Hematopoietic multipotent progenitor cell treated with erythropoietin and hydrocortisone succinate and interleukin-3 and kit ligand, for 15 days (in vitro differentiated cells): Measurements from ENCODE around the gene MACF1.

Source experiments
- DNase-seq: peaks from one replicate; pipeline ENCODE4 v3.0.0-alpha.2; 2015; ENCODE audit warnings: low spot score

MACF1 gene

DNA sequence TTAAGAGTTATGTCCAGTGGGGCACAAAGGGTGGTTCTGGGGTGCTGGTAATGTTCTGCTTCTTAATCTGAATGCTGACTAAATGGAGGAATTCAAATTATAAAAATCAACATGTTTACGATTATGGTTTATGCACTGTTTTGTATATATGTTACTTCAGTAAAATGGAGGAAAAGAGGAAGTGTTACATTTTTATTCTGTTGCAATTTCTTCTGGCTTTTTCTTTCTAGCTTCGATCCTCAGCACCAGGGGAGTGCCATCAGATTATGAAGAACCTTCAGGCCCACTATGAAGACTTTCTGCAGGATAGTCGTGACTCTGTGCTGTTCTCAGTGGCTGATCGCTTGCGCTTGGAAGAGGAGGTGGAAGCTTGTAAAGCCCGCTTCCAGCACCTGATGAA is 105.5 kb downstream of the MACF1 start:
- no peak for DNase-seq

DNA sequence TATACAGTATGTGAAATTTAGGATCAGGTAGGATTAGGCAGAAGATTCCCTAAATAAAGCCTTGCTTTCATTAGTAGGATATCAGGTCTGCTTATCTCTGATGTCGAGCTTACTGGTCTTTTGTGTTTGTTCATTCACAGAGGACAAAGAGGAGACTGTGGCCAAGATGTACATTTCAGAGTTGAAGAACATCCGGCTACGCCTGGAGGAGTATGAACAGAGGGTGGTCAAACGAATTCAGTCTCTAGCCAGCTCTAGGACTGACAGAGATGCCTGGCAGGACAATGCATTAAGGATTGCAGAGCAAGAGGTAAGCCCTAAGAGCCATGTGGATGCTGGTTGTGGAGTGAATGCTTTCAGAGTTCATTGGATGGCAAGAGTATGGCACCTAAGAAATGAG is 106.2 kb downstream of the MACF1 start:
- no peak for DNase-seq

DNA sequence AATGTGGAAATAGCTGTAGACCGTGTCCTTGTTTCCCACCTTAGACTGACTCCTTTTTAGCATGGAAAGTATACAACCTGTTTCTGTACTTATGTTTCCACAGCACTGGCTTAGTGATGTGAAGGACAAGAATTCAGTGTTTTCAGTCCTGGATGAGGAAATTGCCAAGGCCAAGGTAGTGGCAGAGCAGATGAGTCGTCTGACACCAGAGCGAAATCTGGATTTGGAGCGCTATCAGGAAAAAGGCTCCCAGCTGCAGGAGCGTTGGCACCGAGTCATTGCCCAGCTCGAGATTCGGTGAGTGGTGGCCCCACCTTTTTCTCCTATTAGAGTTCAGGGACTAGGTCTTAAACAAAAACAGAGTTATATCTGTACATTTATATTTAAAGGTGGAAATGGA is 112.6 kb downstream of the MACF1 start:
- DNase-seq, result no peak

DNA sequence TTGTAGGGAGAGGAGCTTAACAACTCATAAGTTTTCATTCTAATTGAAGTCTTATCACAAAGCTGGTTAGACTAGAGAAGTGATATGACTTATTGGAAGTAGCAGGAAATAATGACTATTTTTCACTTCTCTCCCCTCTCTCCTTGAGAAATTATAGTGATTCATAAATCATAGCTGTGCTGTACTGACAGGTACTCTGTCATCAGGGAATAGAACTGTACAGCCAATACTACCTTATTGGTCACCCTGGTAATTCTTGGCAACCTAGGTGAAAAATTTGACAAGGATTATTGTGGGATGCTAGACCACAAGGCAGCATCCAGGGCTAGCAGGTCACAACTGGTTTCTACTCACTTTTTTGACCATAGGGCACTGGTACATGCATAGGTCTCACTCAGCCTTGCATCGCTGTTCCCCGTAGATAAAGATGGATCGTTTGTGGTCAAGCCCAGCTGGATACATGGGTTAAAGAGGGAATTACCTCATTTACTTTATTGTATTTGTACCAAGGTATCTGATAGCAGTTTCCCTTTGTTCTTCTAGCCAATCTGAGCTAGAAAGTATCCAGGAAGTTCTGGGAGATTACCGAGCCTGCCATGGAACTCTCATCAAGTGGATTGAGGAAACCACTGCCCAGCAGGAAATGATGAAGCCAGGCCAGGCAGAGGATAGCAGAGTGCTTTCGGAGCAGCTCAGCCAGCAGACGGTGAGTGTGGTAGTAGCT is 113.6 kb downstream of the MACF1 start:
- no peak for DNase-seq

DNA sequence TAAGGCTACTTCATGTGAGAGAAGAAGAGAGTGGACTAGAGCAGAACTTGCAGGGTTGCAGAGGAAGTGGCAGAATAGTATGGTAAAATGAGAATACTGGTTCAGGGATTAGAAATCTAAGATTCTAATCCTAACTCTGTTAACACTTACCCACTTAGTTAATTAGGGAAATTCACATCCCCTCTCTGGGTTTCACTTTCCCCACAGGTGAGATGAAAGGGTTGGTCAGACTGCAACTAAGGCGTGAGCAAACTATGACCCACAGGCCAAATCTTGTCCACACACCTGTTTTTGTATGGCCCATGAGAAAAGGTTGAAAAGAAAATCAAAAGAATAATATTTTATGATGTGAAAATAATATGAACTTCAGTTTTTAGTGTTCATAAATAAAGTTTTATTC is 117.5 kb downstream of the MACF1 start:
- no peak for DNase-seq

DNA sequence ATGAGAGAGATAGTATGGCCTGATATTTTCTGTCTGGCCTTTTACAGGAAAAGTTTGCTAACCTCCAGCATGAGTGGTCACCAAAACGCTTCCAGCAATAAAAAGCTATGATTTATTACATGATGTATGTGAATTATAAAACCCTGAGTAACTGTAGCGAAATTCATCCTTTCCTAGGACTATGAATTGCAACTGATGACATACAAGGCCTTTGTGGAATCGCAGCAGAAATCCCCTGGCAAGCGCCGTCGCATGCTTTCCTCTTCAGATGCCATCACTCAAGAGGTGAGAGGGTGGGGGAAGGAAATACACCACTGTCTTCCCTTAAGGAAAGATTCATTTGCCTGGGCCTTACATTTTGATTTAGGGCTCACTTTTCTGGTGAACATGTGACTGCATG is 117.9 kb downstream of the MACF1 start:
- DNase-seq, result no peak

DNA sequence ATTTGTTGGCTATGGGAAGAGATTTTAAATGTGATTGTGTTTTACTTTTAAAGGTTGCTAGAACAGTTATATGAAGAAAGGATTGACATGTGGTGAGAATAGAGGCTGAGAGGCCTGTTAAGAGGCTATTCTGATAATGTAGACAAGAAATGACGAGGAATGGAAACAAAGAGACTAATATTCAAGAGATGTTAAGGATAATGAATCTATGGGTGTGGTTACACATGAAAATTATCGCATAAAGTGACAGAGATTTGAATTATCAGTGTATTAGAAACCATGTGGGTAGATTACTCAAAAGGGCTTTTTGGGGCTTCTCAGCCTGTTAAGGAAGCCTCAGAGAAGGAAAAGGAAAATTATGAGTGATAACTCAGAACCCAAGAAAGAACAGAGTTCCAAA is 120.4 kb downstream of the MACF1 start:
- no peak for DNase-seq

DNA sequence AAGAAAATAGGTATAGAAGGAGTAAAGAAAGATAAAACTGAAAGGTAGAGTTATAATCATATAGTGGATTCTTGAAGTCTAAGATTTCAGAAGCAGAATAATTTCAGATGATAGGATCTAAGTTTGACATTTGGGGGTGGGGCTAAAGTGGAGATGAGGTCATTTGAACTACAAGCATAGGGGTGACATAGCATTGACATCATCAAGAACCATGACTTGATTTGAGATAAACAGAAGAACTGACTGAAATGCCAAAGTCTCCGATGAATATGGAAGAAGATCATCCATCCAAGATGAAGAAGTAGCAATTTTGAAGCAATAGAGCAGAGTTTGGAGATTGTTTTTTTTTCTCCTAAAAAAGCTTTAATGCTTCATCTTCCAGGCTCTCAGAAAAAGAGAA is 122.3 kb downstream of the MACF1 start:
- no peak for DNase-seq

DNA sequence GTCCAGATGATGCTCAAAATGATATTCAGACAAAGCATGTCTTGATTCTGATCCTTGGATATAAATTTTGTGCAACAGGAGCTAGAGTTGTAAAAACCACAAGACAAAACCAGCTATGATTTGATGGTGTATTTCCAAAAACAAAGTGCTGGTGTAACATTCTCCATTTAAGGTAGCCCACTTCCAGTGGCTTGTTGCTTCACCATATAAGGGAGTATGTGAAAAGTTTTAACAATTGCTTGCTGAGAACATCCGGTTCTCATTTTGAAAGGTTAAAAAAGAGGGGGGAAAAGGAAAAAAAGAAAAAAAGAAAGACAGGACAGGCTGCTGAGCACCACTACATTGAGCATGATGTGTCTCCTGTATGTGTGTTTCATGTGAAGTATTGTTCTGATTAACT is 123.6 kb downstream of the MACF1 start:
- DNase-seq, result no peak

DNA sequence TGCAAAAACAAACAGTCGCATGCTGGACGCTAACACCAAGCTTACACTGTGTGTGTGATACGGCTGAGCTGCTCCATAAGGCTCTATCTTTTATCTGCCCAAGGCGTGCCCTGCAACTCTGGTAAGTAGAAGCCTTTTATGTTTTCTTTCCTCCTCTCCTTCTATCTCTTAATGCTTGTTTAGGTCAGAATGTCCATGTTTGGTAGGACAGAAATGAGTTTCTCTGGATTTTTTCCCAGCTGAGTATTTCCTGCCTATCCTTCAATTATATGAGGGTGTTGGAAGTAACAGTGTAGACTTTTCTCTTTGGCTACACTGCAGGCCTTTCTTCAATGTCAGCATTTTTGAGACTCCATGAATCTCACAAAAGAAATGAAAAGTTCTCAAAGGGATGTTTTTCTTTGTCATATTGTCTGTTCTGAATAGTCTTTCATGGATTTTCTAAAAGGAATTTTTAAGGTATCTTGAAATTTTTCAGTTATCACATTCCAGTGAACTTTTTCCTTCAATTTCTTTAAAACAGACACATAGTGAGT is 124.2 kb downstream of the MACF1 start:
- DNase-seq, result no peak

DNA sequence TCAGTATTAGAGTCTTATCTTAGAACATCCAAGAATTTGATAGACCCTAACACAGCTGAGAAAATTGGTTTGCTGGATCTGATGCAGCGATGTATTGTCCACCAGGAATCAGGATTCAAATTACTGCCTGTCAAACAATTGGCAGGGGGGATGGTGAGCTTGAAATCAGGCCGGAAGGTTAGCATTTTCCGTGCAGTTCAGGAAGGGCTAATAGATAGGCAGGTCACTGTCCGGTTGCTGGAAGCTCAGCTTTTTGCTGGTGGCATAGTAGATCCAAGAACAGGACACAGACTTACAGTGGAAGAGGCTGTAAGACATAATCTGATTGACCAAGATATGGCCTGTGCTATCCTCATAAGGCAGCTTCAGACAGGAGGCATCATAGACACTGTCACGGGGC is 127.2 kb downstream of the MACF1 start:
- DNase-seq, result no peak

DNA sequence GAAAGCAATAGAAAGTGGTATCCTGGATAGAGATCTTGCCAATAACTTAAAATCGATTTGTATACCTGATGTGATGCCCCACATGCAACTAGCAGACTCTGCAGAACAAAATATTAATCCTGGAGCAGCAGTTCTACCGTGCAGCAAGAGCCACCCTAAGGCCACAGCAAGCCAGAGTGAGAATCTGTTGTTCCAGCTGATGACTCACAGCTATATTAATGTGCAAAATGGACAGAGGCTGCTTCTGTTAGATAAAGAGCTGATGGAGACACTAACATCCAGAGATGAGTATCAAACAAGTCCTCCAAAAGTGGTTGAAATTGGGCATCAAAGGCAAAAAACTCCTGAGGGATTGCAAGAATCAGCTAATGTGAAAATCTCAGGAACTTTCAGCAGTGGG is 127.8 kb downstream of the MACF1 start:
- no peak for DNase-seq

DNA sequence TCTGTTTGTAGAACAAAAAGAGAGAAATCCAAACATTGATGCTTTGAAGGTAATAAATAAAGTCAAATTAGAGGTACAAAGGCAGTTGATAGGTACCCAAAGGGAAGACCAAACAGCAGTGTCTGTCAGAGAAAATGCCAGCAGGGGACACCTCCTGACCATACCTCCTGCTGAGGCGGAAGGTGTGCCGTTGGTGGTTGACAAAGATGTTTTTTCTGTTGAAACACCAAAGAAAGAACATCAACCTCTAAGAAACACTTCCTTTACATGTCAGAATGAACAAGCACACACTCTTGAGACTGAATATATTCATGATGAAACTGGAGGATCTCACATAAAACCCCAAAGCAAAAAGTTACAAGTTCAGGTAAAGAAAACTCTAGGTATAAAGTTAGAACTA is 128.3 kb downstream of the MACF1 start:
- DNase-seq, result no peak

DNA sequence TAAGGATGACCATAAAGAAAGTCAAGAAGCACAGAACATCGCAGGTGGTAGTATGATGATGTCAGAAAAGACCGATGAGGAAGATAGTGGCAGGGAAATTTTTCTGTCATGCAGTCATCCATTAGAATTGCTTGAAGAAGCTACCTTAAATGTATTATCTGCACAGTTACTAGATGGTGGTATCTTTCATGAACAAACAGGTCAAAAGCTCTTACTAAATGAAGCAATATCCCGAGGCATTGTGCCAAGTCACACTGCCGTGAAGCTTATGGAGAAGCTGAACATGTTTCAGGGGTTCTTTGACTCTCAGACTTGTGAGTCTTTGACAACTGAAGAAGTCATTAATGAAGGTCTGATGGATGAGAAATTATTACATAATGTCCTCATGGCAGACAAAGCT is 128.8 kb downstream of the MACF1 start:
- no peak for DNase-seq

DNA sequence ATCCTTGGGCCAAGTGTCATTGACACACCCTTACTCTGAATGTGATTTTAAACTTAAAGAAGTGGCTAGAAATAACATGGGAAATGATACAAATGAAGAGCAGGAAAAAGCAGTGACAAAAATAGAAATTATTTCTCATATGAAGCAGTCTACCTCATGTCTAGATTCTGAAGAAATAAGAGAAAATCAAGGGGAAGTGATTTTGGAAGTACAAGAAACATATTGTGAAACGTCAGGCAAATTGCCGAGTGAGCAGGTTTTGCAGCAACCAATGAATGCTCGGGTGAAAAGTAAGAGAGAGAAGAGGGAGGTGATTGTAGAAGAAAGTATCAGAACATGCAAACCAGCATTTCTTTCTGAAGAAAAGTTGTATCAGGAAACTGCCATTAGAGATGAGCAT is 130.7 kb downstream of the MACF1 start:
- DNase-seq, result no peak

DNA sequence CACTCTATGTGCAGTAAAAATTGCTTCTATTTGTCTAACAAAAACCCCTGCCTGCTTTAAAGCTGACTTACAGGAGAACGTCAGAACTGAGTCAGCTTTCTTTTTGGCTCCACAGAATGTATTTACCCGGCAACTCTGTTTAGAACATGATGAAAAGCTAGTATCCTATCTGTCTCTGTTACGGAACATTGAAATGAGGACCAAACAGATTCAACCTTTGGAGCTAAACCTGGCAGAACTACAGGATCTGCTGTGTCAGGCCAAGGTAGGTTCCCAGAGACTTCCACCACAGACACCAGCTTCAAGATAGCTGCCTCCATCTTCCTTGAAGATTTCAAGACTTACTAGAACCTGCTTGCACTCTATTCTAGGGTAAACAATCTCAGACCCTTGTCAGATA is 132.6 kb downstream of the MACF1 start:
- no peak for DNase-seq

DNA sequence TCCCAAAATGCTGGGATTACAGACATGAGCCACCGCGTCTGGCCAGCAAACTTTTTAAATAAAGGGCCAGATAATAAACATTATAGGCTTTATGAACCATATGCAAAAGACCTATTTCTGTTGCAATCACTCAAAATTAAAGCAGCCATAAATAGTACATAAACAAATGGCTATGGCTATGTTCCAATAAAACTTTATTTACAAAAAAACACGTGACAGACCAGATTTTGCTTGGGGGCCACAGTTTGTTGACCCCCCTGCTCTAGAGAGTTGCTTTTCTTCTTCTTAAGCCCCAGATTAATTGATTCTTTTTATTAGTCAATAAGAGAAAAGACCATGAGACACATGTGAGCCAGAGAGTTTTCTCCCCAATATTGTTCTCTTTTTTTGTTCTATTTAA is 138.3 kb downstream of the MACF1 start:
- DNase-seq, result no peak

DNA sequence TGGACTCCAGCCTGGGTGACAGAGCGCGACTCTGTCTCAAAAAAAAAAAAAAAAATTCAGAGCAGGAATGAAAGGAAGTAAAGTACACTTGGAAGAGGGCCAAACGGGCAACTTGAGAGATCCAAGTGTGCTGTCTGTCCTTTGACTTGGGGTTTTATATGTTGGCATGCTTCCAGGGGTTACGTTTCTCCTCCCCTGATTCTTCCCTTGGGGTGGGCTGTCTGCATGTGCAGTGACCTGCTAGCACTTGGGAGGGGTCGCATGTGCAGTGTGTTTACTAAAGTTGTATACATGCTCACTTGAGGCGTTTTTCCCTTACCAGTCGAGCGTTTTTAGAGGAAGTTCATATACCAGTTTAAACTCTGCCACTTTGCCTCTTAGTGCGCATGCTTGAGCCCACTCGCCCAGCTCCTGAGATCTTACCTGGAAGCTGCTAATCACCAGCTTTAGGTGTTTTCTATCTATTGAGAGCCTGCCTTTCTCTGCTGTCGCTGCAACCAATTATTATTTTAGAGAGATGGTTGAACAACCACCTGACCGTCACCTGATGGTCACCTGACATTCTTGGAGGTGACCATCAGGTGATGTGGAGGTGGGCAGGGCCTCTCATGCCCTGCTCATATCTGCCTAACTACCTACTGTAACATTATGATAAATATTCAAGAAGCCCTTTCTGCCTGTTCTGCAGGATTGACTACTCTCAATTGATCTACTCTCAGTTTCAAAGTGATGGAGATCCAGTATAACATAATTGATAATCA is 140.1 kb downstream of the MACF1 start:
- no peak for DNase-seq

DNA sequence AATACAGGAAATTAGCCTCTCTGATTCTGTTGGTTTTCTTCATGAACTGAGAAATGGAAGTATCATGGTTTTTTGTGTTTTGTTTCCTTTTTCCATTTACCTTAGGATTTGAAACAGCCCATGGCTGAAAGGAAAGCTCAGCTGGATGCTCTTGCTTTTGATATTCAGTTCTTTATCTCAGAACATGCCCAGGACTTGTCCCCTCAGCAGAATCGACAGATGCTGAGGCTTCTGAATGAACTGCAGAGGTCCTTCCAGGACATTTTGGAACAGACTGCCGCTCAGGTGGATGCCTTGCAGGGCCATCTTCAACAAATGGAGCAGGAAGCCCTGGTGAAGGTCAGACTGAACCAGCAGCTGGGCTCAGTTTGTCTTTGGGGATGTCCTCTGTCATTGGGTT is 142.4 kb downstream of the MACF1 start:
- DNase-seq, result no peak

DNA sequence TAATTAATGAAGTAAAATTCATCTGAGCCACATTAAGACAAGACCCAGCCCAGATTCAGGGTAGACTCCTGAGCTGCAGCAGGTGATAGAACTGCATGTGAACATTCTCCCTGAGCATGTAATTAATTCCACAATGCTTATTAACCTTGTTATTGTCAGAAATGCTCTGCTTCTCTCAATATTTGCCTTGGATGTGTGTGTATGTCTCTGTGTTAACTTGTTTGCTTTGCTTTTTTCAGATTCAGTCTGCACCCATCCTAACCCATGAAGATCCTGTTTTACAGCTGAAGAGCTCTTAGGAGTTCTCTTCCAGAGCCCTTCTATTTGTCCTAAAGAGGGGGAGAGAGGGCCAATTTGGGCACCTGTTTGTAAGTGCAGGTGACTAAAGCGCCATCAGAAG is 143.8 kb downstream of the MACF1 start:
- DNase-seq, result no peak

DNA sequence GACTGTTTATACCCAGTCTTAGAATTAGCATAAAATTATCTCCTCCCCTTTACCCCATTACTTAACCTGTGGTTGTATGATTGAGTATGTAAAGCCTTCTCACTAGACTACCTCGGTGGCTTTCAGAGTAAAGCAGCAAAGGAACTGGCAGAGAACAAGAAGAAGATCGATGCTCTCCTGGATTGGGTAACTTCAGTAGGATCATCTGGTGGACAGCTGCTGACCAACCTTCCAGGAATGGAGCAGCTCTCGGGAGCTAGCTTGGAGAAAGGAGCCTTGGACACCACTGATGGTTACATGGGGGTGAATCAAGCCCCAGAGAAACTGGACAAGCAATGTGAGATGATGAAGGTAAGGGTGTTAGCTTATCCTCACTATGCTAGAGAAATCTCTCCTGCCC is 148.4 kb downstream of the MACF1 start:
- DNase-seq, result no peak

DNA sequence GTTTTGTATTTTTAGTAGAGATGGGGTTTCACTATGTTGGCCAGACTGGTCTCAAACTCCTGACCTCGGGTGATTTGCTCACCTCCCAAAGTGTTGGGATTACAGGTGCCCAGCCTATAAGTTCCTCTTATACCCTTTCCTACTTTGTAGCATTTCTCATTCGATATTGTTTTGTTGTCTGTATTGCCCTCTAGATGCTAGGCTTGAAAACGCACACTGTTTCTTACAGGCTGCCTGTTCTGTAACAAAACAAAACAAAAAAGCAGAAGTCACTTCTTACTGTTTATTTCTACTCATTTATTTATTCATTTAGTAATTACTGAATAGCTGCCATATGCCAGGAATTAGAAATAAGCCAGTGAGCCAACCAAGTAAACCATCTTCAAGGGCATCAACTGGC is 150.1 kb downstream of the MACF1 start:
- no peak for DNase-seq

DNA sequence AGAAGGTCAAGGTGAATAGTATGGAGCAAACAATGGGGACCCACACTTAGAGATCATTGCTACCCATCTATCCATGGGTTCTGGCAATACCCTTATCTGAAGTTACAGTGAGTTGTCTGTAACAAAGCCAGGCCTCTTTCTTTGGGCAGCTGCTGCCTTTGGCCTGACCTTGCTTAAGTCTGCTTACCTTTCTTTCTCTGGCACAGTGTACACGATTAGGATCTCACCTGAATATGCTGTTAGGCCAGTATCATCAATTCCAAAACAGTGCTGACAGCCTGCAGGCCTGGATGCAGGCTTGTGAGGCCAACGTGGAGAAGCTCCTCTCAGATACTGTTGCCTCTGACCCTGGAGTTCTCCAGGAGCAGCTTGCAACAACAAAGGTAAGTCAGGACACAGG is 154.0 kb downstream of the MACF1 start:
- DNase-seq, result no peak
